Stimulated activated CD8-positive, alpha-beta memory T cell treated with anti-CD3 and anti-CD28 coated beads, Interleukin-7, amount 100 ng/mL, for 4 hours (primary cell): ENCODE data around the gene DPYD.

ENCODE experiments used
- DNase-seq, 2 donors: peaks; one replicate each; pipeline ENCODE4 v3.0.0-alpha.2; 2020; ENCODE audit warnings: low read depth in 2 of 2

DPYD gene

GRCh38 chr1:97091679-97092078 lies 829.2 kb downstream of the DPYD start:
- no peak for DNase-seq

- DNase-seq, result no peak
These were observed 829.6 kb downstream of the DPYD start for GRCh38 chr1:97091263-97091662.

GRCh38 chr1:97090725-97091124 lies 830.1 kb downstream of the DPYD start:
- no peak for DNase-seq

GRCh38 chr1:97089173-97089572 lies 831.7 kb downstream of the DPYD start:
- no peak for DNase-seq

- DNase-seq, result no peak
These were observed 832.4 kb downstream of the DPYD start for GRCh38 chr1:97088391-97088790.

- no peak for DNase-seq
These were observed 836.3 kb downstream of the DPYD start for GRCh38 chr1:97084546-97084945.

- DNase-seq, result no peak
These were observed 838.5 kb downstream of the DPYD start for GRCh38 chr1:97082160-97082848.

- DNase-seq, result no peak
These were observed 842.0 kb downstream of the DPYD start for GRCh38 chr1:97078872-97079271.

GRCh38 chr1:97077221-97077620 lies 843.6 kb downstream of the DPYD start:
- DNase-seq, result no peak

- DNase-seq, result no peak
These were observed 846.1 kb downstream of the DPYD start for GRCh38 chr1:97074771-97075170.

GRCh38 chr1:97073936-97074335 lies 846.9 kb downstream of the DPYD start:
- no peak for DNase-seq

GRCh38 chr1:97073169-97073568 lies 847.7 kb downstream of the DPYD start:
- DNase-seq, result no peak

- DNase-seq, result no peak
These were observed 849.7 kb downstream of the DPYD start for GRCh38 chr1:97071173-97071572.

GRCh38 chr1:97070376-97070775 lies 850.5 kb downstream of the DPYD start:
- DNase-seq, result no peak

GRCh38 chr1:97069312-97069711 lies 851.5 kb downstream of the DPYD start:
- DNase-seq, result no peak

GRCh38 chr1:97066860-97067259 lies 854.0 kb downstream of the DPYD start:
- DNase-seq, result no peak

GRCh38 chr1:97063532-97063931 lies 857.3 kb downstream of the DPYD start:
- DNase-seq, result no peak

- no peak for DNase-seq
These were observed 859.2 kb downstream of the DPYD start for GRCh38 chr1:97061604-97062003.

GRCh38 chr1:97056386-97056785 lies 864.4 kb downstream of the DPYD start:
- DNase-seq, result no peak

GRCh38 chr1:97053268-97053667 lies 867.6 kb downstream of the DPYD start:
- DNase-seq, result no peak

- no peak for DNase-seq
These were observed 869.0 kb downstream of the DPYD start for GRCh38 chr1:97051823-97052222.

- DNase-seq, result no peak
These were observed 870.3 kb downstream of the DPYD start for GRCh38 chr1:97050506-97050905.

GRCh38 chr1:97047421-97047793 lies 873.4 kb downstream of the DPYD start:
- DNase-seq, result no peak

- no peak for DNase-seq
These were observed 873.9 kb downstream of the DPYD start for GRCh38 chr1:97046765-97047420.
